Endothelial cell of umbilical vein (primary cell): ENCODE data around the gene ALPL.
"Not testable (repeated sequence)": the region's sequence is repeated elsewhere in the genome, so short reads cannot be mapped to it uniquely, and the experiment has no call there.

Source experiments
- EZH2 ChIP-seq: IDR thresholded peaks from 2 replicates; pipeline ENCODE4 v1.6.1; 2012; ENCODE audit warnings: borderline replicate concordance, low read depth, mild to moderate bottlenecking, moderate library complexity, low read length, inconsistent platforms; ENCODE audit not compliant: severe bottlenecking
- FOS ChIP-seq: IDR thresholded peaks from 2 replicates; pipeline ENCODE4 v1.6.1; 2011; ENCODE audit warnings: mild to moderate bottlenecking, low read length, moderate library complexity, borderline replicate concordance; ENCODE audit not compliant: insufficient read depth
- POLR2AphosphoS5 ChIP-seq: IDR thresholded peaks from 2 replicates; pipeline ENCODE4 v1.6.1; 2012; ENCODE audit warnings: low read depth, mild to moderate bottlenecking, control low read depth, low read length, moderate library complexity; ENCODE audit not compliant: insufficient read depth
- TF ChIP-seq, protein P1 (sequence below), 2 donors: IDR thresholded peaks; 1 replicate in 1 of 2; 2 replicates in 1 of 2; pipeline ENCODE4 v1.5.1; 2011; ENCODE audit warnings: low read length in 2 of 2, mild to moderate bottlenecking in 2 of 2, moderate library complexity in 2 of 2, control low read depth in 1 of 2, inconsistent platforms in 1 of 2, low read depth in 1 of 2; ENCODE audit not compliant: insufficient read depth in 1 of 2; ENCODE audit errors: extremely low read depth in 1 of 2

DNA sequence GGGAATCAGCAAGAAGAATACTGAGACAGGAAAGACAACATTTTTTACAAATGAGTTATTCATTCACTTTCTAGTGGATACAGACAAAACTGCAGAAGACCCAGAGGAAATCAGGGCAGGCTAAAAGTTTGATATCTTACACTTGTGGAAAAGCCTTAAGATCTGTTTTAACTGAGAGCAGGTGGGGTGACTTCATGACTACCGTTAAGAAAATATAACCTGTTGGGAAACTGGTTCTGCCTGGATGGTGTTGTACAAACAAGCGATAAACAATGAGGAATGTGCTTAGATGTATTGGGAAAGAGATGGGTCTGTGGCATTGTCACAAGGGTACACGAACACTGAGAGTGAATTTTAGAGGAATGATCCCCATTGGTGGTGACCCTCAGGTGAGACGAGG lies 41.3 kb upstream of the ALPL start:
- TF ChIP-seq FOS, EZH2, POLR2AphosphoS5: not testable (repeated sequence)
- TF ChIP-seq, protein P1, sequence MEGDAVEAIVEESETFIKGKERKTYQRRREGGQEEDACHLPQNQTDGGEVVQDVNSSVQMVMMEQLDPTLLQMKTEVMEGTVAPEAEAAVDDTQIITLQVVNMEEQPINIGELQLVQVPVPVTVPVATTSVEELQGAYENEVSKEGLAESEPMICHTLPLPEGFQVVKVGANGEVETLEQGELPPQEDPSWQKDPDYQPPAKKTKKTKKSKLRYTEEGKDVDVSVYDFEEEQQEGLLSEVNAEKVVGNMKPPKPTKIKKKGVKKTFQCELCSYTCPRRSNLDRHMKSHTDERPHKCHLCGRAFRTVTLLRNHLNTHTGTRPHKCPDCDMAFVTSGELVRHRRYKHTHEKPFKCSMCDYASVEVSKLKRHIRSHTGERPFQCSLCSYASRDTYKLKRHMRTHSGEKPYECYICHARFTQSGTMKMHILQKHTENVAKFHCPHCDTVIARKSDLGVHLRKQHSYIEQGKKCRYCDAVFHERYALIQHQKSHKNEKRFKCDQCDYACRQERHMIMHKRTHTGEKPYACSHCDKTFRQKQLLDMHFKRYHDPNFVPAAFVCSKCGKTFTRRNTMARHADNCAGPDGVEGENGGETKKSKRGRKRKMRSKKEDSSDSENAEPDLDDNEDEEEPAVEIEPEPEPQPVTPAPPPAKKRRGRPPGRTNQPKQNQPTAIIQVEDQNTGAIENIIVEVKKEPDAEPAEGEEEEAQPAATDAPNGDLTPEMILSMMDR (IDR thresholded peaks at IDR 0.05; ENCODE audit: extremely low read depth in 1 of 2, insufficient read depth in 1 of 2, low read depth in 1 of 2, low read length in 2 of 2) = not testable (repeated sequence)
